Type B pancreatic cell (in vitro differentiated cells): ENCODE results near the gene PRR5. TPM values are rescaled to one million over a fixed set of nuclear protein-coding genes. Genes with fewer than 3 reads are reported as not detected.

Source experiments
- DNase-seq: peaks from one replicate; pipeline ENCODE4 v3.0.0; 2021; ENCODE audit warnings: mixed read lengths; ENCODE audit not compliant: unreplicated experiment; ENCODE audit errors: extremely low spot score
- H3K27ac Mint-ChIP-seq: 2 replicates; pipeline ENCODE4 v1.8.0; 2021; ENCODE audit warnings: mild to moderate bottlenecking, mixed read lengths
- H3K27me3 Mint-ChIP-seq: 2 replicates; pipeline ENCODE4 v1.8.0; 2021; ENCODE audit warnings: mixed read lengths
- H3K36me3 Mint-ChIP-seq: 2 replicates; pipeline ENCODE4 v1.8.0; 2021; ENCODE audit warnings: mixed read lengths
- H3K4me1 Mint-ChIP-seq: one replicate; pipeline ENCODE4 v1.8.0; 2021; ENCODE audit warnings: mixed read lengths; ENCODE audit not compliant: unreplicated experiment
- H3K4me3 Mint-ChIP-seq: 2 replicates; pipeline ENCODE4 v1.8.0; 2021; ENCODE audit warnings: mild to moderate bottlenecking, mixed read lengths
- H3K9me3 Mint-ChIP-seq: 2 replicates; pipeline ENCODE4 v1.8.0; 2021; ENCODE audit warnings: mixed read lengths
- CTCF ChIP-seq: fragments of 200-600 bp; sonication (generic); conservative IDR thresholded peaks from 2 replicates; pipeline ENCODE4 v1.5.0; 2021; ENCODE audit warnings: antibody characterized with exemption, mild to moderate bottlenecking
- total RNA-seq: library from RNA; stranded (reverse); gene quantifications from 2 replicates; pipeline ENCODE4 v1.2.1, GENCODE V29; 2021; ENCODE audit warnings: low replicate concordance

PRR5 gene
- total RNA-seq, 1 donor from 2014 or later: 21.2 TPM

- TF ChIP-seq CTCF: no peak
- H3K4me1 Mint-ChIP-seq: peaks cover 13% of the 10 kb centered on the region
- H3K9me3 Mint-ChIP-seq: no peaks in the 10 kb centered on the region
- H3K27me3 Mint-ChIP-seq: no peaks in the 10 kb centered on the region
- H3K36me3 Mint-ChIP-seq: peaks cover 3% of the 10 kb centered on the region
- H3K27ac Mint-ChIP-seq: no peak overlapping the region
- DNase-seq: no peak
- H3K4me3 Mint-ChIP-seq: no peak overlapping the region
Measured at GRCh38 chr22:44765571-44766285, 63.7 kb downstream of the PRR5 start.

DNA sequence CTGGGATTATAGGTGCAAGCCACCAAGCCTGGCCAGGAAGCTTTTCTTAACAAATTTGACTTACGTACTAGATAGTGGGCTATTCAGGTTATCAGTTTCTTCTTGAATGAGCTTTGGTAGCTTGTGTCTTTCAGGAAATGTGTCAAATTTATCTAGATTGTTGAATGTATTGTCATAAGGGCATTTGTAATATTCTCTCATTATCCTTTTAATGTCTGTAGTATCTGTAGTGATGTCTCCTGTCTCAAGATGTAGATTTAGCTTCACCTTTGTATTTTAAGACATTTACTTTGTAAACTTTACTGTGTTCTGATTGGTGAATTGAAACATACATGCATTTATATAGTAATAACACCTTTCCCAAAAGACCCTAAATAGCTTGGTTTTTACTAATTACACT, 71.1 kb downstream of the PRR5 start:
- DNase-seq: no peak
- H3K27ac Mint-ChIP-seq: no peak overlapping the region
- TF ChIP-seq CTCF: no peak
- H3K4me3 Mint-ChIP-seq: no peak overlapping the region
- peaks cover 8% of the 10 kb centered on the region for H3K4me1 Mint-ChIP-seq
- peaks cover 4% of the 10 kb centered on the region for H3K9me3 Mint-ChIP-seq
- peaks cover 17% of the 10 kb centered on the region for H3K36me3 Mint-ChIP-seq
- no peaks in the 10 kb centered on the region for H3K27me3 Mint-ChIP-seq

DNA sequence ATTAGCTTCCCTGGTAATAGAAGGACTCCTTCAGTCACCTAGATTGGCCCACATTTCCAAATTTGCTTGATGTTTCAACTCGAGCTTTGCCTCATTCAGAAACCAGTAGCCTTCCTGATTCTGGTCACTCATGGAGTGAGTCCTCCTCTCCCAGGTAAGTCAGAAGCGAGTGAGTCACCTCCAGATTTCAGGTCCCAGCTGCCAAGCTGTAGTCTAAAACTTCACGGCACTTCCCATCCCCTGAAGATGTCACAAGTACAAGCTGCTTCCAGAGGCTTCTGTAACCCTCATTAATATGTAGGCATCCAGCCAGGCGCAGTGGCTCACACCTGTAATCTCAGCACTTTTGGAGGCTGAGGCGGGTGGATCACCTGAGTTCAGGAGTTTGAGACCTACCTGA, 73.9 kb downstream of the PRR5 start:
- H3K27ac Mint-ChIP-seq: no peak overlapping the region
- TF ChIP-seq CTCF: no peak
- peaks cover 14% of the 10 kb centered on the region for H3K36me3 Mint-ChIP-seq
- no peaks in the 10 kb centered on the region for H3K27me3 Mint-ChIP-seq
- H3K4me3 Mint-ChIP-seq: no peak overlapping the region
- H3K4me1 Mint-ChIP-seq: peaks cover 8% of the 10 kb centered on the region
- H3K9me3 Mint-ChIP-seq: peaks cover 4% of the 10 kb centered on the region
- DNase-seq: no peak

- no peak for TF ChIP-seq CTCF
- Mint-ChIP-seq H3K36me3 (peaks cover 12% of the 10 kb centered on the region), H3K4me3 (no peak overlapping the region), H3K9me3 (peaks cover 4% of the 10 kb centered on the region), H3K27ac (no peak overlapping the region), H3K4me1 (peaks cover 8% of the 10 kb centered on the region), H3K27me3 (no peaks in the 10 kb centered on the region)
- DNase-seq: no peak
Measured at GRCh38 chr22:44776605-44777363, 74.8 kb downstream of the PRR5 start.

- TF ChIP-seq CTCF: no peak
- Mint-ChIP-seq H3K27ac (no peak overlapping the region), H3K4me3 (no peak overlapping the region), H3K27me3 (no peaks in the 10 kb centered on the region), H3K4me1 (peaks cover 9% of the 10 kb centered on the region), H3K36me3 (peaks cover 10% of the 10 kb centered on the region), H3K9me3 (peaks cover 4% of the 10 kb centered on the region)
- DNase-seq: no peak
Measured at GRCh38 chr22:44777364-44777755, 75.4 kb downstream of the PRR5 start.
